Neural progenitor cell (in vitro differentiated cells): Measurements from ENCODE around the gene TMEM43. TPM values are rescaled to one million over a fixed set of nuclear protein-coding genes. Genes with fewer than 3 reads are reported as not detected.

Source experiments
- DNase-seq: peaks from one replicate; pipeline ENCODE4 v3.0.0-alpha.2; 2016; ENCODE audit warnings: low spot score
- H2AFZ ChIP-seq: fragments of 200-600 bp; sonication (generic); replicated peaks from 2 replicates; pipeline ENCODE4 v1.6.1; 2016; ENCODE audit warnings: antibody characterized with exemption
- H3F3A ChIP-seq: fragments of 200-600 bp; sonication (generic); 2 replicates; pipeline ENCODE4 v1.6.1; 2016; ENCODE audit warnings: antibody characterized with exemption, low read depth
- H3K27ac ChIP-seq: fragments of 200-600 bp; sonication (generic); 2 replicates; pipeline ENCODE4 v1.5.1; 2016; ENCODE audit warnings: mild to moderate bottlenecking
- H3K27me3 ChIP-seq: fragments of 200-600 bp; sonication (generic); 2 replicates; pipeline ENCODE4 v1.6.1; 2016; ENCODE audit warnings: mild to moderate bottlenecking, moderate library complexity
- H3K36me3 ChIP-seq: fragments of 200-600 bp; sonication (generic); 2 replicates; pipeline ENCODE4 v1.5.1; 2016
- H3K4me1 ChIP-seq: fragments of 200-600 bp; sonication (generic); 2 replicates; pipeline ENCODE4 v1.6.1; 2016; ENCODE audit warnings: mixed run types
- H3K4me2 ChIP-seq: fragments of 200-600 bp; sonication (generic); 2 replicates; pipeline ENCODE4 v1.6.1; 2016
- H3K4me3 ChIP-seq: fragments of 200-600 bp; sonication (generic); 2 replicates; pipeline ENCODE4 v1.5.1; 2016
- H3K79me2 ChIP-seq: fragments of 200-600 bp; sonication (generic); 2 replicates; pipeline ENCODE4 v1.6.1; 2016; ENCODE audit warnings: low read depth
- H3K9ac ChIP-seq: fragments of 200-600 bp; sonication (generic); 2 replicates; pipeline ENCODE4 v1.6.1; 2016
- H3K9me3 ChIP-seq: fragments of 200-600 bp; sonication (generic); 2 replicates; pipeline ENCODE4 v1.5.1; 2016; ENCODE audit warnings: low read depth
- H4K20me1 ChIP-seq: fragments of 200-600 bp; sonication (generic); 2 replicates; pipeline ENCODE4 v1.6.1; 2016; ENCODE audit warnings: low read depth
- H3K27ac Mint-ChIP-seq: 3 replicates; pipeline ENCODE4 v1.8.0; 2021; ENCODE audit warnings: mixed read lengths
- H3K27me3 Mint-ChIP-seq: 2 replicates; pipeline ENCODE4 v1.8.0; 2022; ENCODE audit warnings: low read depth, mild to moderate bottlenecking, inconsistent platforms, moderate library complexity, mixed read lengths; ENCODE audit not compliant: insufficient read depth
- H3K36me3 Mint-ChIP-seq: 3 replicates; pipeline ENCODE4 v1.8.0; 2021; ENCODE audit warnings: mixed read lengths
- H3K4me1 Mint-ChIP-seq: 3 replicates; pipeline ENCODE4 v1.8.0; 2021; ENCODE audit warnings: mixed read lengths
- H3K4me3 Mint-ChIP-seq: 3 replicates; pipeline ENCODE4 v1.8.0; 2021; ENCODE audit warnings: mild to moderate bottlenecking, moderate library complexity, mixed read lengths
- H3K9me3 Mint-ChIP-seq: 3 replicates; pipeline ENCODE4 v1.8.0; 2020; ENCODE audit warnings: mixed read lengths
- EZH2 ChIP-seq: fragments of 200-600 bp; sonication (generic); IDR thresholded peaks from 2 replicates; pipeline ENCODE4 v1.6.1; 2017; ENCODE audit warnings: antibody characterized with exemption, mild to moderate bottlenecking, moderate library complexity
- EZH2phosphoT487 ChIP-seq: fragments of 200-600 bp; sonication (generic); IDR thresholded peaks from 2 replicates; pipeline ENCODE4 v1.6.1; 2017; ENCODE audit warnings: antibody characterized with exemption
- total RNA-seq: library from RNA; depleted of rRNA; stranded (reverse); fragments of >200 nt; gene quantifications from 2 replicates; pipeline ENCODE4 v1.2.3, GENCODE V29; 2015; ENCODE audit warnings: low replicate concordance
- TF ChIP-seq, protein P1 (sequence below): fragments of 200-600 bp; sonication (generic); IDR thresholded peaks from 2 replicates; pipeline ENCODE4 v1.5.1; 2017; ENCODE audit warnings: antibody characterized with exemption, mild to moderate bottlenecking

The TMEM43 gene
- total RNA-seq, 1 donor from 2014 or later = 19.7 TPM

DNA sequence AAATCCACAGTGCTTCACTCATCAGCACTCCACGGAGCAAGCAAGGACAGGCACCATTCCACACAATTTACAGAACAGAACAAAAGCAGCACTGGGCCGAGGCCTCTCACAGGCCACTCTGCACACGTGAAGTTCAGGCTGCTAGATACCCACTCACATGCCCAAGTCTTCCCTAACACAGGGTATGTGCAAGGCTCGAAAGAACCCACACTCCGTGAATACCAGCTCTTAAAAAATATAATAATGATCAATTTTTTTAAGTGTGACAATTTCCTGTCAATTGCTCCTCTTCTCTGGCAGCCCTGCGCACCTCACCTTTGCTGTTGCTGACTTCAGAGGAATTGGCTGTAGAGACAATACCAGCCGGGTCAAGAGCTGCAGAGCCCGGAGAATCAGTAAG lies 34.6 kb downstream of the TMEM43 start:
- no peaks in the 10 kb centered on the region for H4K20me1 ChIP-seq
- no peak overlapping the region for H3K27ac ChIP-seq
- Mint-ChIP-seq H3K4me3 (no peak overlapping the region), H3K27ac (no peak overlapping the region), H3K4me1 (no peaks in the 10 kb centered on the region), H3K9me3 (peaks cover 16% of the 10 kb centered on the region), H3K27me3 (no peaks in the 10 kb centered on the region), H3K36me3 (peaks cover 73% of the 10 kb centered on the region)
- peaks cover 24% of the 10 kb centered on the region for H3K36me3 ChIP-seq
- no peaks in the 10 kb centered on the region for H3K9me3 ChIP-seq
- H3F3A ChIP-seq = no peaks in the 10 kb centered on the region
- DNase-seq = no peak
- no peak overlapping the region for H3K4me2 ChIP-seq
- H3K27me3 ChIP-seq = no peaks in the 10 kb centered on the region
- no peak overlapping the region for H2AFZ ChIP-seq
- peaks cover 7% of the 10 kb centered on the region for H3K79me2 ChIP-seq
- no peak overlapping the region for H3K9ac ChIP-seq
- TF ChIP-seq EZH2 (no peak), EZH2phosphoT487 (no peak)
- TF ChIP-seq, protein P1, sequence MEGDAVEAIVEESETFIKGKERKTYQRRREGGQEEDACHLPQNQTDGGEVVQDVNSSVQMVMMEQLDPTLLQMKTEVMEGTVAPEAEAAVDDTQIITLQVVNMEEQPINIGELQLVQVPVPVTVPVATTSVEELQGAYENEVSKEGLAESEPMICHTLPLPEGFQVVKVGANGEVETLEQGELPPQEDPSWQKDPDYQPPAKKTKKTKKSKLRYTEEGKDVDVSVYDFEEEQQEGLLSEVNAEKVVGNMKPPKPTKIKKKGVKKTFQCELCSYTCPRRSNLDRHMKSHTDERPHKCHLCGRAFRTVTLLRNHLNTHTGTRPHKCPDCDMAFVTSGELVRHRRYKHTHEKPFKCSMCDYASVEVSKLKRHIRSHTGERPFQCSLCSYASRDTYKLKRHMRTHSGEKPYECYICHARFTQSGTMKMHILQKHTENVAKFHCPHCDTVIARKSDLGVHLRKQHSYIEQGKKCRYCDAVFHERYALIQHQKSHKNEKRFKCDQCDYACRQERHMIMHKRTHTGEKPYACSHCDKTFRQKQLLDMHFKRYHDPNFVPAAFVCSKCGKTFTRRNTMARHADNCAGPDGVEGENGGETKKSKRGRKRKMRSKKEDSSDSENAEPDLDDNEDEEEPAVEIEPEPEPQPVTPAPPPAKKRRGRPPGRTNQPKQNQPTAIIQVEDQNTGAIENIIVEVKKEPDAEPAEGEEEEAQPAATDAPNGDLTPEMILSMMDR = no peak
- no peak overlapping the region for H3K4me3 ChIP-seq
- H3K4me1 ChIP-seq = no peaks in the 10 kb centered on the region

DNA sequence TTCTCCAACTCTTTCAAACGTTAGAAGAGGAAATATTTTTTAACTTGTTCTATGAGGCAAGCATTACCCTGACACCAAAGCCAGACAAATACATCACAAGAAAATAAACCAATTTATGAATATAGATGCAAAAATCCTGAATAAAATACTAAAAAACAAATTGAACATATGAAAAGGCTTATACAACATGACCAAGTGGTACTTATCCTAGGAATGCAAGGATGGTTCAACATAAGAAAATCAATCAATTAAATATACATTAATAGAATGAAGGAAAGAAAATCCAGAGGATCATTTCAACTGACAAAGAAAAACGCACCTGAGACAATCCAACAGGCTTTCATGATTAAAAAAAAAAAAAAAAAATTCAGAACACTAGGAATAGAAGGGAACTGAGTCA lies 36.4 kb downstream of the TMEM43 start:
- Histone ChIP-seq H2AFZ (no peak overlapping the region), H3K9ac (no peak overlapping the region), H3K4me3 (no peak overlapping the region), H3K4me1 (no peaks in the 10 kb centered on the region), H3K4me2 (no peak overlapping the region), H3K27me3 (no peaks in the 10 kb centered on the region), H3K27ac (no peak overlapping the region), H3K36me3 (peaks cover 24% of the 10 kb centered on the region), H3K9me3 (no peaks in the 10 kb centered on the region), H3F3A (no peaks in the 10 kb centered on the region), H3K79me2 (peaks cover 7% of the 10 kb centered on the region), H4K20me1 (no peaks in the 10 kb centered on the region)
- H3K9me3 Mint-ChIP-seq = peaks cover 16% of the 10 kb centered on the region
- no peak for DNase-seq
- H3K36me3 Mint-ChIP-seq = peaks cover 78% of the 10 kb centered on the region
- no peaks in the 10 kb centered on the region for H3K4me1 Mint-ChIP-seq
- TF ChIP-seq, protein P1 = no peak
- TF ChIP-seq EZH2phosphoT487 (no peak), EZH2 (no peak)
- H3K4me3 Mint-ChIP-seq = no peak overlapping the region
- H3K27me3 Mint-ChIP-seq = no peaks in the 10 kb centered on the region
- H3K27ac Mint-ChIP-seq = no peak overlapping the region

DNA sequence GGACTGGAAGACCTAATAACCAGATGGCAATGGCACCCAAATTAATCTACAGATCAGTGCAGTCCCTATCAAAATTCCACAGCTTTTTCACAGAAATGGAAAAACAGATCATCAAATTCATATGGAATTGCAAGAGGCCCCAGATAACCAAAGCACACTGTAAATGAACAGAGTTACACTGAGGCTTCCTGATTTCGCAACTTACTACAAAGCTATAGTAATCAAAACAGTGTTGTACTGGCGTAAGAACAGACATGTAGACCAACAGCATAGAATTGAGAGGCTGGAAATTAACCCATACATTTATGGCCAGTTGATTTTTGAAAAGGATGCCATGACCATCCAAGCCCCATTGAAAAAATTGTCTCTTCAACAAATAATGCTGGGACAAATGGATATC lies 37.3 kb downstream of the TMEM43 start:
- H3F3A ChIP-seq = no peaks in the 10 kb centered on the region
- no peak overlapping the region for H3K4me3 Mint-ChIP-seq
- peaks cover 24% of the 10 kb centered on the region for H3K36me3 ChIP-seq
- no peaks in the 10 kb centered on the region for H3K9me3 ChIP-seq
- H3K79me2 ChIP-seq = peaks cover 7% of the 10 kb centered on the region
- H3K4me1 Mint-ChIP-seq = no peaks in the 10 kb centered on the region
- no peak overlapping the region for H3K9ac ChIP-seq
- H3K9me3 Mint-ChIP-seq = peaks cover 16% of the 10 kb centered on the region
- H3K4me1 ChIP-seq = no peaks in the 10 kb centered on the region
- H4K20me1 ChIP-seq = no peaks in the 10 kb centered on the region
- TF ChIP-seq EZH2phosphoT487 (no peak), EZH2 (no peak)
- TF ChIP-seq, protein P1 = no peak
- no peak overlapping the region for H2AFZ ChIP-seq
- no peaks in the 10 kb centered on the region for H3K27me3 ChIP-seq
- peaks cover 79% of the 10 kb centered on the region for H3K36me3 Mint-ChIP-seq
- DNase-seq = no peak
- H3K4me2 ChIP-seq = no peak overlapping the region
- no peak overlapping the region for H3K27ac ChIP-seq
- no peaks in the 10 kb centered on the region for H3K27me3 Mint-ChIP-seq
- H3K27ac Mint-ChIP-seq = no peak overlapping the region
- H3K4me3 ChIP-seq = no peak overlapping the region
